GM12878 (cell line): Measurements from ENCODE around the gene OR2W1. TPM values are rescaled to one million over a fixed set of nuclear protein-coding genes. Genes with fewer than 3 reads are reported as not detected.

Source experiments
- ATAC-seq: fragments of 200-7000 bp; cut with Tn5 transposase; 3 replicates; pipeline ENCODE4 v1.9.1; 2020; ENCODE audit warnings: mild to moderate bottlenecking, moderate library complexity
- BruUV-seq: library from RNA; stranded (reverse); fragments of 400-500 nt; replicated peaks from 2 replicates; lab custom pipeline; 2021; lab: Mats Ljungman, UMichigan
- CTCF ChIA-PET: fragments of 300-600 bp; sonication (Branson Sonifier 250); formaldehyde crosslinking; extraction: SDS; loops from one replicate; lab custom pipeline; 2021; ENCODE audit warnings: inconsistent platforms; lab: Yijun Ruan, JAX
- POLR2A ChIA-PET: fragments of 350-600 bp; formaldehyde crosslinking; extraction: SDS; loops from one replicate; lab custom pipeline; 2021; ENCODE audit warnings: inconsistent platforms; lab: Charles Lee
- RAD21 ChIA-PET: fragments of 300-600 bp; sonication (Branson Sonifier 250); formaldehyde crosslinking; loops from one replicate; lab custom pipeline; 2023; ENCODE audit warnings: antibody characterized with exemption; ENCODE audit not compliant: unreplicated experiment; lab: Charles Lee
- SMC1A ChIA-PET: fragments of 300-600 bp; sonication (Branson Sonifier 250); formaldehyde crosslinking; loops from one replicate; lab custom pipeline; 2023; ENCODE audit not compliant: unreplicated experiment, uncharacterized antibody; lab: Charles Lee
- DNase-seq: peaks from one replicate; pipeline ENCODE4 v3.0.0-alpha.2; 2011; ENCODE audit warnings: low read depth, low spot score
- FAIRE-seq: peaks from 3 replicates; lab custom pipeline; 2011; peaks lifted over from hg19 to GRCh38; lab: Jason Lieb, UNC
- H2AFZ ChIP-seq: 2 replicates; pipeline ENCODE4 v1.6.0; 2011; ENCODE audit warnings: low read depth, low read length, control low read depth; ENCODE audit not compliant: control insufficient read depth
- H3K27ac ChIP-seq: 2 replicates; pipeline ENCODE4 v1.5.1; 2011; ENCODE audit warnings: control low read depth; ENCODE audit not compliant: control insufficient read depth, insufficient read depth
- H3K27me3 ChIP-seq, 2 experiments: replicated peaks in 1 of 2; 2 replicates each; pipeline versions ENCODE4 v1.6.0 to v1.6.1; 2011; ENCODE audit warnings: low read length in 1 of 2; ENCODE audit not compliant: control insufficient read depth in 2 of 2, insufficient read depth in 2 of 2
- H3K36me3 ChIP-seq, 2 experiments: 2 replicates each; pipeline ENCODE4 v1.5.1; 2011; ENCODE audit warnings: low read length in 1 of 2; ENCODE audit not compliant: control insufficient read depth in 2 of 2, insufficient read depth in 2 of 2
- H3K4me1 ChIP-seq: 2 replicates; pipeline ENCODE4 v1.6.1; 2011; ENCODE audit warnings: mild to moderate bottlenecking, low read length, moderate library complexity, mixed read lengths; ENCODE audit not compliant: control insufficient read depth, insufficient read depth
- H3K4me2 ChIP-seq: 2 replicates; pipeline ENCODE4 v1.6.0; 2011; ENCODE audit warnings: control low read depth; ENCODE audit not compliant: control insufficient read depth, insufficient read depth
- H3K4me3 ChIP-seq: fragments of 200-600 bp; sonication (generic); 2 replicates; pipeline ENCODE4 v1.5.1; 2016
- H3K79me2 ChIP-seq: 2 replicates; pipeline ENCODE4 v1.6.0; 2011; ENCODE audit warnings: low read length; ENCODE audit not compliant: control insufficient read depth, insufficient read depth
- H3K9ac ChIP-seq: 2 replicates; pipeline ENCODE4 v1.8.0; 2011; ENCODE audit warnings: low read length, control low read depth, mixed read lengths; ENCODE audit not compliant: control insufficient read depth, insufficient read depth
- H3K9me3 ChIP-seq: replicated peaks from 3 replicates; pipeline ENCODE4 v1.5.1; 2011; ENCODE audit warnings: mild to moderate bottlenecking, low read length; ENCODE audit not compliant: control insufficient read depth, insufficient read depth
- H4K20me1 ChIP-seq: 2 replicates; pipeline ENCODE4 v1.6.0; 2011; ENCODE audit not compliant: control insufficient read depth, insufficient read depth
- BRCA1 ChIP-seq: IDR thresholded peaks from 2 replicates; pipeline ENCODE4 v1.6.1; 2011; ENCODE audit warnings: low read depth, low read length, improper control_type of control experiment
- CHD2 ChIP-seq: IDR thresholded peaks from 2 replicates; pipeline ENCODE4 v1.6.1; 2011; ENCODE audit warnings: low read depth, low read length, improper control_type of control experiment, borderline replicate concordance
- FOXM1 ChIP-seq: IDR thresholded peaks from 2 replicates; pipeline ENCODE4 v1.6.1; 2012; ENCODE audit warnings: low read depth, mild to moderate bottlenecking, inconsistent platforms, low read length, moderate library complexity
- GABPA ChIP-seq: IDR thresholded peaks from 2 replicates; pipeline ENCODE4 v1.6.1; 2014; ENCODE audit warnings: antibody characterized with exemption, low read depth, mild to moderate bottlenecking, inconsistent platforms
- HDGF ChIP-seq: fragments of 450-650 bp; IDR thresholded peaks from 2 replicates; pipeline ENCODE4 v1.6.1; 2016; ENCODE audit warnings: antibody characterized with exemption
- JUND ChIP-seq: IDR thresholded peaks from 2 replicates; pipeline ENCODE4 v1.6.1; 2012; ENCODE audit warnings: low read depth, mild to moderate bottlenecking, low read length, improper control_type of control experiment, moderate library complexity
- KDM1A ChIP-seq: fragments of 200-600 bp; sonication (generic); IDR thresholded peaks from 2 replicates; pipeline ENCODE4 v1.6.1; 2016; ENCODE audit warnings: borderline replicate concordance
- NRF1 ChIP-seq: conservative IDR thresholded peaks from 2 replicates; pipeline ENCODE4 v1.6.1; 2011; ENCODE audit warnings: mild to moderate bottlenecking, low read depth, low read length, improper control_type of control experiment
- RAD21 ChIP-seq: IDR thresholded peaks from 2 replicates; pipeline ENCODE4 v1.6.1; 2011; ENCODE audit warnings: mild to moderate bottlenecking, low read depth, low read length, moderate library complexity; ENCODE audit not compliant: insufficient read depth
- RBBP5 ChIP-seq: fragments of 200-600 bp; sonication (generic); conservative IDR thresholded peaks from 2 replicates; pipeline ENCODE4 v1.6.1; 2016
- SPI1 ChIP-seq: IDR thresholded peaks from 2 replicates; pipeline ENCODE4 v1.6.1; 2011; ENCODE audit warnings: low read depth, mild to moderate bottlenecking, low read length, moderate library complexity, borderline replicate concordance; ENCODE audit not compliant: insufficient read depth
- SUZ12 ChIP-seq: fragments of 200-600 bp; sonication (generic); IDR thresholded peaks from one replicate; pipeline ENCODE4 v1.6.1; 2018; ENCODE audit warnings: antibody characterized with exemption, mild to moderate bottlenecking; ENCODE audit not compliant: unreplicated experiment
- ZNF274 ChIP-seq: IDR thresholded peaks from one replicate; pipeline ENCODE4 v1.8.0; 2011; ENCODE audit not compliant: insufficient read length, insufficient read depth
- ZNF384 ChIP-seq: IDR thresholded peaks from 2 replicates; pipeline ENCODE4 v1.6.1; 2012; ENCODE audit warnings: low read depth, mild to moderate bottlenecking, low read length, improper control_type of control experiment, borderline replicate concordance
- WGBS: methylation state at CpG from one replicate; pipeline ENCODE4 v1.1.6; 2016; ENCODE audit warnings: low lambda C conversion rate; ENCODE audit not compliant: insufficient replicate concordance, insufficient coverage; ENCODE audit errors: missing lambda C conversion rate; 5-methylcytosine and 5-hydroxymethylcytosine counted together
- in situ Hi-C: fragments of 300-500 bp; cut with MboI; formaldehyde crosslinking; loops from 9 replicates; pipeline ENCODE4 v1.14.3; 2018; ENCODE audit warnings: mixed read lengths
- intact Hi-C: fragments of 100-400 bp; cut with micrococcal nuclease; formaldehyde crosslinking; loops from one replicate; pipeline ENCODE4 v1.14.2; 2022; ENCODE audit not compliant: unreplicated experiment
- polyA plus RNA-seq, 11 experiments: library from polyadenylated mRNA; depleted of rRNA in 4 of 11; unstranded in 6 of 11; stranded (reverse) in 5 of 11; fragments of >200 nt; fragmentation: Nextera tagmentation in 4 of 11; fragmentation: Illumina TruSeq in 1 of 11; extraction: Ambion mirVana in 4 of 11; extraction: Trizol in 1 of 11; gene quantifications; 1 replicate in 1 of 11; 2 replicates in 10 of 11; pipeline versions ENCODE4 v1.2.1 to v1.2.3, GENCODE V29; 2011 to 2016; ENCODE audit warnings: inconsistent platforms in 2 of 11, missing spikeins in 2 of 11, low read depth in 1 of 11
- total RNA-seq, 4 experiments: library from RNA; depleted of rRNA in 3 of 4; stranded (reverse); fragments of >200 nt in 3 of 4; fragmentation: Illumina TruSeq in 1 of 4; extraction: Trizol in 1 of 4; gene quantifications; 2 replicates each; pipeline versions ENCODE4 v1.2.1 to v1.2.3, GENCODE V29; 2013 to 2021
- TF ChIP-seq, protein P1 (sequence below): IDR thresholded peaks from 2 replicates; pipeline ENCODE4 v1.6.1; 2012; ENCODE audit warnings: low read depth, low read length, improper control_type of control experiment

The OR2W1 gene
- total and polyA plus RNA-seq, 10 of the 15 experiments (the other 5 are each of a cell fraction or from before 2014, with no cell fraction given), result not detected

GRCh38 chr6:29035951-29036350 lies 9.0 kb downstream of the OR2W1 start:
- FAIRE-seq (no peak), DNase-seq (no peak), ATAC-seq (no peak)
- ChIA-PET SMC1A (no interaction called here), POLR2A (no interaction called here), RAD21 (no interaction called here), CTCF (no interaction called here)
- Histone ChIP-seq H3K79me2 (no peaks in the 10 kb centered on the region), H4K20me1 (no peaks in the 10 kb centered on the region), H3K4me2 (no peak overlapping the region), H3K27ac (no peak overlapping the region), H3K4me1 (no peaks in the 10 kb centered on the region), H3K4me3 (no peak overlapping the region), H3K9me3 (no peaks in the 10 kb centered on the region), H3K27me3 (no peaks in the 10 kb centered on the region), H3K9ac (no peak overlapping the region), H2AFZ (no peak overlapping the region), H3K36me3 (no peaks in the 10 kb centered on the region)
- 87% methylated on average over 24 of the region's 24 CpGs for WGBS
- in situ Hi-C loops (no loop called here), intact Hi-C loops (no loop called here)
- BruUV-seq, result no TSS peak
- TF ChIP-seq HDGF, result no peak
- TF ChIP-seq GABPA, result no peak
- no peak for TF ChIP-seq JUND
- TF ChIP-seq SPI1, result no peak
- TF ChIP-seq NRF1, result no peak
- TF ChIP-seq, protein P1, sequence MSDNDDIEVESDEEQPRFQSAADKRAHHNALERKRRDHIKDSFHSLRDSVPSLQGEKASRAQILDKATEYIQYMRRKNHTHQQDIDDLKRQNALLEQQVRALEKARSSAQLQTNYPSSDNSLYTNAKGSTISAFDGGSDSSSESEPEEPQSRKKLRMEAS, result no peak
- TF ChIP-seq RAD21, result no peak
- no peak for TF ChIP-seq SUZ12
- TF ChIP-seq CHD2, result no peak
- no peak for TF ChIP-seq ZNF384
- no peak for TF ChIP-seq BRCA1
- no peak for TF ChIP-seq RBBP5
- TF ChIP-seq ZNF274, result no peak
- no peak for TF ChIP-seq KDM1A
- TF ChIP-seq FOXM1, result no peak
